Kidney (tissue), 14 donors: ENCODE results near the gene SLC12A7. TPM values are rescaled to one million over a fixed set of nuclear protein-coding genes. Genes with fewer than 3 reads are reported as not detected.

Experiments used
- DNase-seq, 5 donors: peaks; one replicate each; pipeline ENCODE4 v3.0.0-alpha.2; 2013 to 2020
- FAIRE-seq: peaks from 2 replicates; lab custom pipeline; 2012; peaks lifted over from hg19 to GRCh38; lab: Jason Lieb, UNC
- H3K27ac ChIP-seq, 2 donors: one replicate each; pipeline ENCODE4 v1.7.0; 2013; ENCODE audit warnings: low read depth in 2 of 2, low read length in 2 of 2, inconsistent platforms in 1 of 2
- H3K27me3 ChIP-seq: one replicate; pipeline ENCODE4 v1.7.1; 2013; ENCODE audit warnings: low read length, inconsistent platforms; ENCODE audit not compliant: control insufficient read depth, insufficient read depth
- H3K36me3 ChIP-seq, 3 donors: one replicate each; pipeline versions ENCODE4 v1.7.0 to v1.7.1; 2013; ENCODE audit warnings: low read length in 3 of 3, control low read depth in 1 of 3, inconsistent platforms in 1 of 3; ENCODE audit not compliant: insufficient read depth in 3 of 3, control insufficient read depth in 2 of 3
- H3K4me1 ChIP-seq, 3 donors: one replicate each; pipeline versions ENCODE4 v1.7.0 to v1.7.1; 2013; ENCODE audit warnings: low read length in 3 of 3, inconsistent platforms in 1 of 3, low read depth in 1 of 3; ENCODE audit not compliant: control insufficient read depth in 2 of 3, insufficient read depth in 2 of 3
- H3K4me3 ChIP-seq, 3 donors: one replicate each; pipeline versions ENCODE4 v1.7.0 to v1.8.1; 2013; ENCODE audit warnings: low read length in 3 of 3, control low read depth in 1 of 3, inconsistent platforms in 1 of 3
- H3K9ac ChIP-seq, 3 donors: one replicate each; pipeline versions ENCODE4 v1.7.0 to v1.7.1; 2013; ENCODE audit warnings: low read length in 3 of 3, control low read depth in 1 of 3, inconsistent platforms in 1 of 3
- H3K9me3 ChIP-seq, 3 donors: one replicate each; pipeline versions ENCODE4 v1.7.0 to v1.7.1; 2013; ENCODE audit warnings: low read length in 3 of 3, control low read depth in 1 of 3, inconsistent platforms in 1 of 3; ENCODE audit not compliant: control insufficient read depth in 2 of 3, insufficient read depth in 1 of 3
- intact Hi-C: fragments of 100-400 bp; cut with DNase I; formaldehyde crosslinking; loops from one replicate; pipeline ENCODE4 v1.11.1; 2022
- polyA plus RNA-seq: library from polyadenylated mRNA; stranded (reverse); fragments of 350-450 nt; fragmentation: Illumina TruSeq; extraction: RNeasy Lipid Tissue Mini Kit (QIAGEN cat#74804); gene quantifications from one replicate; pipeline ENCODE4 v1.2.3, GENCODE V29; 2014; ENCODE audit warnings: low read depth, low replicate concordance; ENCODE audit not compliant: insufficient read depth
- total RNA-seq: library from RNA; stranded (reverse); fragmentation: NEBNext Ultra II Directional; extraction: Animal tissue kit (Norgen Biotek cat#: 25700); gene quantifications from one replicate; pipeline ENCODE4 v1.2.1, GENCODE V29; 2021
- TF ChIP-seq, protein P1 (sequence below): IDR thresholded peaks from 3 replicates; pipeline ENCODE4 v1.5.1; 2012; ENCODE audit warnings: mild to moderate bottlenecking, moderate library complexity, borderline replicate concordance; ENCODE audit not compliant: insufficient read depth; ENCODE audit errors: extremely low read depth
- donor health status: control.
- donor health status: control.
- donor health status: control.
- donor health status: control.
- donor health status: control.
- donor health status: DM: yes; HTN: yes; CAD: no.
- donor health status: Normal renal cell carcinoma (clear cell type).

Gene SLC12A7
- total and polyA plus RNA-seq, 2 donors from 2014 or later, result 28.2 to 92.9 TPM

DNA sequence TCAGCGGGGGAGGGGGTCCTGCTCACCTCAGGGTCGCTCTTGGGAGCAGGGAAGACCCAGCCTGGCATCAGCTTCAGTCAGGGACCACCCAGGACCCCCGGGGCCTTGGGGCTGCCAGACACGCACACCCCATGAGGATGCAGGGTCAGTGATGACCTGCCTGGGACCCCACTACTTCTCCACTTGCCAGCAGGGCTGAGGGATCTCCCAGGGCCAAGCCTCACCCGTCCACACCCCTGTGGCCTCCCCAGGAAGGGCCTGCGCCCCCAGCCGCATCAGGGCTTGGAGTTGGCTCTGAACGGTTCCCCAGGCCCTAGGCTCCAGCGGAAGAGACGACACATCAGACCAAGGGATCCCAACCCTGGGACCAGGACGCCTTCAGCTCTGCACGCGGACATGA, 33.7 kb downstream of the SLC12A7 start:
- TF ChIP-seq, protein P1, sequence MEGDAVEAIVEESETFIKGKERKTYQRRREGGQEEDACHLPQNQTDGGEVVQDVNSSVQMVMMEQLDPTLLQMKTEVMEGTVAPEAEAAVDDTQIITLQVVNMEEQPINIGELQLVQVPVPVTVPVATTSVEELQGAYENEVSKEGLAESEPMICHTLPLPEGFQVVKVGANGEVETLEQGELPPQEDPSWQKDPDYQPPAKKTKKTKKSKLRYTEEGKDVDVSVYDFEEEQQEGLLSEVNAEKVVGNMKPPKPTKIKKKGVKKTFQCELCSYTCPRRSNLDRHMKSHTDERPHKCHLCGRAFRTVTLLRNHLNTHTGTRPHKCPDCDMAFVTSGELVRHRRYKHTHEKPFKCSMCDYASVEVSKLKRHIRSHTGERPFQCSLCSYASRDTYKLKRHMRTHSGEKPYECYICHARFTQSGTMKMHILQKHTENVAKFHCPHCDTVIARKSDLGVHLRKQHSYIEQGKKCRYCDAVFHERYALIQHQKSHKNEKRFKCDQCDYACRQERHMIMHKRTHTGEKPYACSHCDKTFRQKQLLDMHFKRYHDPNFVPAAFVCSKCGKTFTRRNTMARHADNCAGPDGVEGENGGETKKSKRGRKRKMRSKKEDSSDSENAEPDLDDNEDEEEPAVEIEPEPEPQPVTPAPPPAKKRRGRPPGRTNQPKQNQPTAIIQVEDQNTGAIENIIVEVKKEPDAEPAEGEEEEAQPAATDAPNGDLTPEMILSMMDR, result no peak
- H3K4me1 ChIP-seq, result no peaks in the 10 kb centered on the region
- H3K27me3 ChIP-seq, result no peaks in the 10 kb centered on the region
- no peak overlapping the region for H3K27ac ChIP-seq
- no peak overlapping the region for H3K4me3 ChIP-seq
- H3K36me3 ChIP-seq, result peaks cover 0 to 48% (median 8%) of the 10 kb centered on the region in 3 donors
- no peak for FAIRE-seq
- DNase-seq, result no peak
- H3K9ac ChIP-seq, result no peak overlapping the region
- H3K9me3 ChIP-seq, result no peaks in the 10 kb centered on the region
- intact Hi-C loops, result no loop called here

DNA sequence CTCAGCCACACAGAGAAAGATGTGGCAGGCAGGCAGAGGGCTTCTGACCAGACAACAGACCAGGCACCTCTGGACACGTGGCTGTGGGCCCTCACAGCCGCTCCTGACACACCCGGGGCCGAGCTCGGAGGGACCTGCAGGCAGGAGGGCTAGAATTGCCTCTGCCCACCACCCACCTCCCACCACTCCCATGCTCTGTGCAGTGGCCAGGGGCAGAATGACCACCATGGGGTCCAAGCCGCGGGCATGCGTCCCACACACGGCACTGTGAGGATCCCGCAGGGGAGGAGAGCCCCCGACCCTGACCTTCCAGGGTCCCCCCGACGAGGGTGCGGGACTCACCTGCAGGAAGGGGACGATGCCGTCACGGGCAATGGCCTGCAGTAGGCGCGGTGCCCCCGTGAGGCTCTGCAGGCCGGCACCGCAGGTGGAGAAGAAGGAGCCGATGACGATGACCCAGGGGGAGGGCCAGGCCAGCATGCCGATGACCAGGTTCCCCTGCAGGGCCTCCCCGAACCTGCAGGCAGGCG, 34.3 kb downstream of the SLC12A7 start:
- no peak overlapping the region for H3K27ac ChIP-seq
- DNase-seq, result no peak
- TF ChIP-seq, protein P1, result no peak

GRCh38 chr5:1077026-1077425, 34.8 kb downstream of the SLC12A7 start:
- H3K4me3 ChIP-seq, result no peak overlapping the region
- no peak for DNase-seq
- FAIRE-seq, result no peak
- H3K4me1 ChIP-seq, result no peaks in the 10 kb centered on the region
- intact Hi-C loops, result no loop called here
- TF ChIP-seq, protein P1, result no peak
- no peaks in the 10 kb centered on the region for H3K27me3 ChIP-seq
- no peak overlapping the region for H3K9ac ChIP-seq
- peaks cover 0 to 46% (median 7%) of the 10 kb centered on the region in 3 donors for H3K36me3 ChIP-seq
- no peak overlapping the region for H3K27ac ChIP-seq
- H3K9me3 ChIP-seq, result no peaks in the 10 kb centered on the region

More for the DNA sequence above, 34.3 kb downstream of the SLC12A7 start:
- Histone ChIP-seq H3K36me3 (peaks cover 0 to 46% (median 7%) of the 10 kb centered on the region in 3 donors), H3K9ac (no peak overlapping the region), H3K4me1 (no peaks in the 10 kb centered on the region), H3K9me3 (no peaks in the 10 kb centered on the region), H3K4me3 (no peak overlapping the region), H3K27me3 (no peaks in the 10 kb centered on the region)
- no peak for FAIRE-seq
- intact Hi-C loops, result no loop called here

GRCh38 chr5:1076406-1076805, 35.5 kb downstream of the SLC12A7 start:
- Histone ChIP-seq H3K4me3 (no peak overlapping the region), H3K9ac (no peak overlapping the region), H3K9me3 (no peaks in the 10 kb centered on the region), H3K4me1 (no peaks in the 10 kb centered on the region), H3K36me3 (peaks cover 0 to 46% (median 7%) of the 10 kb centered on the region in 3 donors), H3K27ac (no peak overlapping the region), H3K27me3 (no peaks in the 10 kb centered on the region)
- DNase-seq (no peak), FAIRE-seq (no peak)
- intact Hi-C loops, result no loop called here
- TF ChIP-seq, protein P1, result no peak
